Stomach (tissue), 9 donors: Measurements from ENCODE around the gene STK32C. TPM values are rescaled to one million over a fixed set of nuclear protein-coding genes. Genes with fewer than 3 reads are reported as not detected.

Experiments
- DNase-seq, 2 donors: peaks; one replicate each; pipeline versions ENCODE4 v3.0.0 to v3.0.0-alpha.2; 2013 to 2019
- H3K27ac ChIP-seq, 5 donors: fragments of 200-600 bp in 4 of 5; sonication (generic) in 4 of 5; one replicate each; pipeline ENCODE4 v1.5.1; 2013 to 2019; ENCODE audit warnings: mild to moderate bottlenecking in 1 of 5, moderate library complexity in 1 of 5
- H3K27me3 ChIP-seq, 3 donors: fragments of 200-600 bp; sonication (generic); one replicate each; pipeline ENCODE4 v1.5.1; 2017 to 2019; ENCODE audit warnings: mixed run types in 1 of 3
- H3K36me3 ChIP-seq, 4 donors: fragments of 200-600 bp; sonication (generic); 1 replicate in 3 of 4; 2 replicates in 1 of 4; pipeline ENCODE4 v1.5.1; 2016 to 2019
- H3K4me1 ChIP-seq, 4 donors: fragments of 200-600 bp; sonication (generic); one replicate each; pipeline ENCODE4 v1.5.1; 2016 to 2019
- H3K4me3 ChIP-seq, 4 donors: fragments of 200-600 bp; sonication (generic) in 3 of 4; one replicate each; pipeline ENCODE4 v1.5.1; 2016 to 2019; ENCODE audit warnings: mild to moderate bottlenecking in 1 of 4
- H3K9me3 ChIP-seq, 4 donors: fragments of 200-600 bp; sonication (generic); one replicate each; pipeline ENCODE4 v1.5.1; 2016 to 2019
- EP300 ChIP-seq: sonication (generic); formaldehyde crosslinking; IDR thresholded peaks from one replicate; pipeline ENCODE4 v1.6.1; 2017; ENCODE audit warnings: antibody characterized with exemption
- POLR2A ChIP-seq, 4 donors: fragments of 450-650 bp; IDR thresholded peaks; one replicate each; pipeline ENCODE4 v1.6.1; 2016; ENCODE audit warnings: antibody characterized with exemption in 4 of 4, control low read depth in 2 of 4, mild to moderate bottlenecking in 1 of 4, moderate library complexity in 1 of 4
- POLR2AphosphoS5 ChIP-seq, 3 donors: sonication (generic); formaldehyde crosslinking; IDR thresholded peaks; one replicate each; pipeline ENCODE4 v1.6.1; 2016; ENCODE audit warnings: antibody characterized with exemption in 3 of 3
- WGBS, 5 donors: extraction: QIAGEN DNeasy Blood & Tissue Kit in 3 of 5; methylation state at CpG; one replicate each; pipeline versions ENCODE4 v1.1.5 to v1.1.7; 2013 to 2018; 5-methylcytosine and 5-hydroxymethylcytosine counted together
- intact Hi-C: fragments of 100-400 bp; cut with DNase I; formaldehyde crosslinking; loops from one replicate; pipeline ENCODE4 v1.15.1; 2023; ENCODE audit warnings: low total_unique reads
- polyA plus RNA-seq, 3 donors: library from polyadenylated mRNA; stranded (reverse); fragments of 200-250 nt; gene quantifications; one replicate each; pipeline ENCODE4 v1.2.3, GENCODE V29; 2013
- total RNA-seq, 5 donors: library from RNA; depleted of rRNA; stranded (reverse); fragments of >200 nt; gene quantifications; one replicate each; pipeline versions ENCODE4 v1.1.0 to v1.2.3, GENCODE V29; 2014 to 2016
- TF ChIP-seq, protein P1 (sequence below), 7 experiments: fragments of 450-650 bp in 4 of 7; fragments of 200-600 bp in 3 of 7; sonication (generic) in 3 of 7; IDR thresholded peaks; one replicate each; pipeline ENCODE4 v1.5.1; 2016 to 2019; ENCODE audit warnings: antibody characterized with exemption in 7 of 7, control low read depth in 2 of 7, mild to moderate bottlenecking in 1 of 7
- donor health status: healthy with polysubstance abuse.
- donor health status: Bipolar disorder and iron deficiency.
- donor health status: healthy.

The STK32C gene
- total and polyA plus RNA-seq, 8 donors: 1.6 to 71.0 (median 7.9) TPM; not detected in 1

DNA sequence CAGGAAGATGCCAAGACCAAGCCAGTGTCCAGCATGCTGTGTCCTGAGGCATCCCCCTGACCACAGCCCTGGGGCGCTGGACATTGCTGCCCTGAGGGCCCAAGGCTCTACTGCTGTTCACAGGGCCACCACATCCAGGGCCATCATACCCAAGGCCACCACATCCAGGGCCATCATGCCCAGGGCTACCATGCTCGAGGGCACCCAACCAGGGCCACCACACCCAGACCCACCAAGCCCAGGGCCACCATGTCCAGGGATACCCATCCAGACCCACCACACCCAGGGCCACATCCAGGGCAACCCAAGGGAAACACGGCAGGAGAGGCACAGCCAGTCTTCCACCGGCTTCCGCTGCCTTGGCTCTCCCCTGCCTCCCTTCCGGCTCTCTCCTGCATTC, 17.1 kb downstream of the STK32C start:
- TF ChIP-seq POLR2AphosphoS5 (IDR thresholded peaks at IDR 0.05) (no peak), EP300 (no peak), POLR2A (IDR thresholded peaks at IDR 0.05) (no peak)
- TF ChIP-seq, protein P1, sequence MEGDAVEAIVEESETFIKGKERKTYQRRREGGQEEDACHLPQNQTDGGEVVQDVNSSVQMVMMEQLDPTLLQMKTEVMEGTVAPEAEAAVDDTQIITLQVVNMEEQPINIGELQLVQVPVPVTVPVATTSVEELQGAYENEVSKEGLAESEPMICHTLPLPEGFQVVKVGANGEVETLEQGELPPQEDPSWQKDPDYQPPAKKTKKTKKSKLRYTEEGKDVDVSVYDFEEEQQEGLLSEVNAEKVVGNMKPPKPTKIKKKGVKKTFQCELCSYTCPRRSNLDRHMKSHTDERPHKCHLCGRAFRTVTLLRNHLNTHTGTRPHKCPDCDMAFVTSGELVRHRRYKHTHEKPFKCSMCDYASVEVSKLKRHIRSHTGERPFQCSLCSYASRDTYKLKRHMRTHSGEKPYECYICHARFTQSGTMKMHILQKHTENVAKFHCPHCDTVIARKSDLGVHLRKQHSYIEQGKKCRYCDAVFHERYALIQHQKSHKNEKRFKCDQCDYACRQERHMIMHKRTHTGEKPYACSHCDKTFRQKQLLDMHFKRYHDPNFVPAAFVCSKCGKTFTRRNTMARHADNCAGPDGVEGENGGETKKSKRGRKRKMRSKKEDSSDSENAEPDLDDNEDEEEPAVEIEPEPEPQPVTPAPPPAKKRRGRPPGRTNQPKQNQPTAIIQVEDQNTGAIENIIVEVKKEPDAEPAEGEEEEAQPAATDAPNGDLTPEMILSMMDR (IDR thresholded peaks at IDR 0.05): no peak
- no peak overlapping the region for H3K27ac ChIP-seq
- no peak overlapping the region for H3K4me3 ChIP-seq
- H3K36me3 ChIP-seq: no peaks in the 10 kb centered on the region
- intact Hi-C loops: no loop called here
- peaks cover 0 to 13% (median 7%) of the 10 kb centered on the region in 4 donors for H3K4me1 ChIP-seq
- H3K27me3 ChIP-seq: peaks cover 0 to 4% (median 0%) of the 10 kb centered on the region in 3 donors
- WGBS, 5 donors: 90 to 97% (median 92%) methylated on average over 4 to 6 of the region's 6 CpGs
- no peak for DNase-seq
- H3K9me3 ChIP-seq: peaks cover 0 to 16% (median 14%) of the 10 kb centered on the region in 4 donors

DNA sequence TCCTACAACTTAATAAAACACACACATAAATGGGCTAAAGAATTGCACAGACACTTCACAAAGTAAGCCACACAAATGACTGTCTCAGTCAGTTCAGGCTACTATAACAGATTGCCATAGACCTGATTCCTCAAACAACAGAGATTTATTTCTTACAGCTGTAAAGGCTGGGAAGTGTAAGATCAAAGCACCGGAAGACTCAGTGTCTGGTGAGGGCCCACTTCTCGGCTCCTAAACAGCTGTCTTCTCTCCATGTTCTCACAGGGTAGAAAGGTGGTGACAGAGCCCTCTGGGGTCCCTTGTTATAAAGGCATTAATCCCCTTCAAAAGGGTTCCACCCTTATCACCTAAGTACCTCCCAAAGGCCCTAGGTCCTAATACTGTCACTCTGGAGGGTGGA, 18.3 kb downstream of the STK32C start:
- Histone ChIP-seq H3K4me1 (peaks cover 0 to 13% (median 7%) of the 10 kb centered on the region in 4 donors), H3K4me3 (no peak overlapping the region), H3K27ac (no peak overlapping the region), H3K27me3 (peaks cover 0 to 7% (median 0%) of the 10 kb centered on the region in 3 donors), H3K9me3 (peaks cover 0 to 16% (median 14%) of the 10 kb centered on the region in 4 donors), H3K36me3 (no peaks in the 10 kb centered on the region)
- intact Hi-C loops: no loop called here
- 76 to 92% (median 87%) methylated on average over 2 of the region's 2 CpGs for WGBS, 5 donors
- no peak for DNase-seq
- TF ChIP-seq EP300 (no peak), POLR2AphosphoS5 (IDR thresholded peaks at IDR 0.05) (no peak), POLR2A (IDR thresholded peaks at IDR 0.05) (no peak)
- TF ChIP-seq, protein P1 (IDR thresholded peaks at IDR 0.05): no peak

DNA sequence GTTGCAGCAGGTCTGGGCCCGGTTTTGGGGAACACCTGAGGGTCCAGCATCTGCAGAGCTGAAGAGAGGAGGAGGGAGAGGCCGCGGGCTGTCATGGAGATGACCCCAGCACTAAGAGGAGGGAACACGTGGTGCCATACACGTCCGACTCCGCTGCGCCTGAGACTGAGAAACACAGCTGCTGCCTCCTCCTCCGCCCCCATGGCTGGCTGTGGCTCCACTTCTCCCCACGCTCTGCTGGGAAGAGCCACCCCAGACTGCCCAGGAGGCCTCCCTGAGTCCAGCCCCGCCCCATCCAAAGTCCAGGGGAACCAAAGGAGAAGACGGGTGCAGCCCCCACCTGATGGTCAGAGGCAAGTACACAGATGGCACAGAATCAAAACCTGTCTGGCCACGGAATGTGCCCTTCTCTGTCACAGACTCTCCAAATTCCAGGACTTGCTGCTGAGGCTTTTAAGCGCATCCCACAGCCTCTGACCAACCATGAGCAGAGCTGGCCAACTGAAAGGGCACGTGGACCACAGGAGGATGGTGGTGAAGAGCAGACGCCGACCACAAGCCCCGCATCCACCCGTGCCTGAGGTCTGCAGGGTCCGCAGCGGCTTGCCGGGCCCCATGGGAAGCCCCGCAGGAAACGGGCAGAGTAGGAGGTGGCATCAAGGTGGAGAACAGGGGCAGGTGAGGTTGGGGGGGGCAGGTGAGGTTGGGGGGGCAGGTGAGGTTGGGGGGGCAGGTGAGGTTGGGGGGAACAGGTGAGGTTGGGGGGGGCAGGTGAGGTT, 24.0 kb downstream of the STK32C start:
- H3K4me1 ChIP-seq: peaks cover 0 to 9% (median 4%) of the 10 kb centered on the region in 4 donors
- intact Hi-C loops: no loop called here
- no peak overlapping the region for H3K4me3 ChIP-seq
- no peaks in the 10 kb centered on the region for H3K36me3 ChIP-seq
- H3K27ac ChIP-seq: no peak overlapping the region
- TF ChIP-seq POLR2A (IDR thresholded peaks at IDR 0.05) (no peak), POLR2AphosphoS5 (IDR thresholded peaks at IDR 0.05) (no peak), EP300 (no peak)
- TF ChIP-seq, protein P1 (IDR thresholded peaks at IDR 0.05): no peak
- peaks cover 0 to 35% (median 19%) of the 10 kb centered on the region in 3 donors for H3K27me3 ChIP-seq
- WGBS, 5 donors: 60 to 76% (median 65%) methylated on average over 24 of the region's 24 CpGs
- peaks cover 0 to 7% (median 5%) of the 10 kb centered on the region in 4 donors for H3K9me3 ChIP-seq
- DNase-seq: no peak

DNA sequence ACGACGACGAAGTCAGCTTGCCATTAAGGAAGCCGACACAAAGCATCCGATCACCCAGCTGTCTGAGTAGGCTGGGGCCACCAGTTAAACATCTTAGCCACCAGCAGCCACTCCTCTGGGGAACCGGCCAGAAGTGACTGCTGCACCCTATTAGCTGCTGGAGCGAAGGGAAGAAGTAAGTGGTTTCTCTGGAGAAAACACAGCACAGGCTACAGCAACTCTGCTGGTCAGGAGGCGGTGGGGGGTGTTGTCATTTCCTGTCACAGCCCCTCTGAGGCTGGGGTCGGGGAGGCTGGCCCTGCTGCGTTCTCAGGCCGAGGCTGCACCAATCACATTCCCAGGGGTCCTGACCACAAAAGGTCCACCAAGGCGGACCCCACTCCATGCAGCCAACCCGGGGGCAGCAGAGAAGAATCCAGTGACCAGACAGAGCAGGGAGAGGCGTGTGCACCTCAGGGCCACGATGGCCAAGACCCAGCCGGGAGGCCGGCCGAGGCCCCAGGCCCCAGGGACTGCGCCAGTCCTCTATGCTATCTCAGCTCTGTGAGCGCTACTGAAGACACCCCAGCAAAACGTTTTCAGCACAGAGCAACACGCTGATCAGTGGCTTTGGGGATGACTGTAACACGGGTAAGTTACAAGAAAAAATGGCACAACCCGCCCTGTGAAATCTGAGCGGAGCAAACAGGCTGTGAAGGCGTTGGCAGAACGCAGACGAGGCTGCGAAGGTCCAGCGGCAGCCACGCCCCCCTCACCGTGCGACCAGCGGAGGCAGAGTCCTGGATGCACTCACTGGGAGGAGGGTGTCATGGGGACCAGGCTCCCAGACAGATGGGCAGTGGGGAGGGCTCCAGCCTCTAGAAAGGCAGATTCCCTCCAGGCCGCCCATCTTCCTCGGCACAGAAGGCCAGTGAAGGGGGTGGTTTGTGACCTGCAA, 24.8 kb downstream of the STK32C start:
- DNase-seq: peak in 1 of 2 donors; percentile 60
- WGBS, 5 donors: 43 to 53% (median 48%) methylated on average over 23 to 36 of the region's 36 CpGs
- H3K4me3 ChIP-seq: no peak overlapping the region

More for the DNA sequence above, 24.8 kb downstream of the STK32C start:
- peaks cover 0 to 35% (median 19%) of the 10 kb centered on the region in 3 donors for H3K27me3 ChIP-seq
- H3K4me1 ChIP-seq: peaks cover 0 to 9% (median 4%) of the 10 kb centered on the region in 4 donors
- H3K27ac ChIP-seq: no peak overlapping the region
- TF ChIP-seq EP300 (no peak), POLR2AphosphoS5 (IDR thresholded peaks at IDR 0.05) (no peak), POLR2A (IDR thresholded peaks at IDR 0.05) (no peak)
- TF ChIP-seq, protein P1 (IDR thresholded peaks at IDR 0.05): no peak
- no peaks in the 10 kb centered on the region for H3K9me3 ChIP-seq
- intact Hi-C loops: no loop called here
- no peaks in the 10 kb centered on the region for H3K36me3 ChIP-seq
